Ramos (cell line): ENCODE data around the gene TSHZ1.

Experiments
- in situ Hi-C: fragments of 300-500 bp; cut with MboI; formaldehyde crosslinking; loops from one replicate; pipeline ENCODE4 v1.14.3; 2022; ENCODE audit warnings: low sequenced_read_pairs; ENCODE audit not compliant: unreplicated experiment

The TSHZ1 gene

GRCh38 chr18:75334869-75335268 lies 124.3 kb downstream of the TSHZ1 start:
- in situ Hi-C loops, result no loop called here

GRCh38 chr18:75335511-75335910 lies 124.9 kb downstream of the TSHZ1 start:
- in situ Hi-C loops, result no loop called here

GRCh38 chr18:75336767-75337166 lies 126.2 kb downstream of the TSHZ1 start:
- in situ Hi-C loops, result no loop called here

- in situ Hi-C loops, result no loop called here
Measured at GRCh38 chr18:75337348-75337747, 126.8 kb downstream of the TSHZ1 start.

GRCh38 chr18:75338631-75339030 lies 128.0 kb downstream of the TSHZ1 start:
- in situ Hi-C loops, result no loop called here
